ENCODE data around the gene PCBP3. TPM values are rescaled to one million over a fixed set of nuclear protein-coding genes. Genes with fewer than 3 reads are reported as not detected.

Gene PCBP3
- total and polyA plus RNA-seq, 2 of the 13 experiments (the other 11 are each of a cell fraction or from before 2014, with no cell fraction given), result not detected

DNA sequence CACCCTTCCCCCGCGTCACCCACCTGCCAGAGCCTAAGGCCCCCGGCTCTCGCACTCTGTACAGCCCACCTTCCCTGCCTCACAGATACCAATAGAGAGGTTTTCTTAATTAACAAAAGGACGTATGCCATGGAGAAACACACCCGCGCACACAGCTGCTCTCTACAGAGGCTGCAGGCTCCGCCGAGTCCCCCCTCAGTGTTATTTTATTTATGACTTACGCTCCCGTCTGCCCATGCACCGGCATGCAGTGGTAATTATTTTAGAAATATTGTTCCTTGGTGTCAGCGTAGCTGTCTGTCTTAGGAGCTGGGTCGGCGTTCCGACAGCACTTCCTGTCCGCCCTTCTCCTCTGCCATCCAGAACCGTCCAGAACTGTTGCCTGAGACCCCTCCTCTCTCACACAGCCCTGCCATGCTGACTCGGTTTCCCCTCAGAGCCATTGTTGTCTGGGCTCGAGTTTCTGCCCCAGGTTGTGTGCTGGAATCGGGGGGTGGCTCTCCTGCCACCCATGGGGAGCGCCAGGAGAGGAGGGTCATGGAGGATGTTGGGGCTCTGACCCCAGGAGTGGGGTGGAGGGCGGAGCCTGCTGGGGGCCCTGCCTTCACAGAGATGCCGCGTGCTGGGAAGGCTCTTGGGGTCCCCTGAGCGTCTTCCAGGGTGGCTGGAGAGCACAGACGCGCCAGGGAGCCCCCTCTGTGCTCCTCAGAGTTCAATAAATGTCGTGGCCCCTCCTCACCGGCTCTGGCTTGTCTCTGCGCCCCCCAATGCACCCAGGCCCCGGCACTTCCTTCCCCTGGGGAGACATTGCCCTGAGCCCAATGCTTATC, 298.4 kb downstream of the PCBP3 start:
- CTCF ChIA-PET (ENCODE audit: low intra/inter-chr PET ratio, low total read pairs), result no interaction called here
- 35% methylated on average over 20 of the region's 32 CpGs for WGBS (ENCODE audit: low lambda C conversion rate)
- H3K9ac ChIP-seq (ENCODE audit: insufficient read depth, low read depth, low read length), result no peak overlapping the region
- intact Hi-C loops (cut with micrococcal nuclease; ENCODE audit: unreplicated experiment), result no loop called here
- H3K27me3 ChIP-seq (ENCODE audit: control insufficient read depth in 1 of 2, insufficient read depth in 2 of 2, low read length in 2 of 2), result peaks cover 7 to 56% of the 10 kb centered on the region in 2 experiments; a peak in 3 of 5 replicates
- ATAC-seq, result no peak
- no peak for FAIRE-seq
- H3K9me3 ChIP-seq (ENCODE audit: low read length), result no peaks in the 10 kb centered on the region
- no peaks in the 10 kb centered on the region for H3K79me2 ChIP-seq (ENCODE audit: insufficient read depth, low read length)
- no TSS peak for BruUV-seq (replicated peaks)
- POLR2A ChIA-PET, result no interaction called here
- in situ Hi-C loops (cut with HindIII; ENCODE audit: extremely low pct_ligation_motif_present, low pct_unique_long_range_greater_than_20kb), result no loop called here
- H3K4me3 ChIP-seq (replicated peaks in 1 of 3; ENCODE audit: insufficient read depth in 1 of 3, low read depth in 2 of 3, low read length in 3 of 3), result no peak overlapping the region
- no peaks in the 10 kb centered on the region for H3K4me1 ChIP-seq (ENCODE audit: insufficient read depth, low read length)
- DNase-seq (ENCODE audit: low spot score), result no peak
- no peak overlapping the region for H3K4me2 ChIP-seq (ENCODE audit: low read depth, low read length)
- H3K27ac ChIP-seq (ENCODE audit: extremely low read length, insufficient read depth, low read length), result no peak overlapping the region
- no peak for TF ChIP-seq FOXA1 (IDR thresholded peaks at IDR 0.05)
- no peak for TF ChIP-seq FOXA1 (CRISPR knock-in tag; IDR thresholded peaks at IDR 0.05)
- no peak for TF ChIP-seq CSRNP2 (CRISPR knock-in tag; conservative IDR thresholded peaks at IDR 0.05; ENCODE audit: low read depth)
- no peak for TF ChIP-seq ZNF44 (CRISPR knock-in tag; IDR thresholded peaks at IDR 0.05)
- TF ChIP-seq ARHGAP35 (CRISPR knock-in tag; IDR thresholded peaks at IDR 0.05; ENCODE audit: borderline replicate concordance), result no peak
- no peak for TF ChIP-seq ZNF501 (CRISPR knock-in tag; IDR thresholded peaks at IDR 0.05)
- TF ChIP-seq THAP9 (CRISPR knock-in tag; IDR thresholded peaks at IDR 0.05; ENCODE audit: borderline replicate concordance), result no peak
- no peaks in the 10 kb centered on the region; the same call in 1 of the 2 replicates for H4K20me1 ChIP-seq (ENCODE audit: insufficient read depth, low read length)
- H3K36me3 ChIP-seq (replicated peaks in 1 of 2; ENCODE audit: control insufficient read depth in 1 of 2, insufficient read depth in 2 of 2, low read length in 2 of 2), result no peaks in the 10 kb centered on the region
- no peak overlapping the region for H2AFZ ChIP-seq (ENCODE audit: low read length)

Measured in HepG2 (cell line).